Measurements from ENCODE around the gene MAZ.

DNA sequence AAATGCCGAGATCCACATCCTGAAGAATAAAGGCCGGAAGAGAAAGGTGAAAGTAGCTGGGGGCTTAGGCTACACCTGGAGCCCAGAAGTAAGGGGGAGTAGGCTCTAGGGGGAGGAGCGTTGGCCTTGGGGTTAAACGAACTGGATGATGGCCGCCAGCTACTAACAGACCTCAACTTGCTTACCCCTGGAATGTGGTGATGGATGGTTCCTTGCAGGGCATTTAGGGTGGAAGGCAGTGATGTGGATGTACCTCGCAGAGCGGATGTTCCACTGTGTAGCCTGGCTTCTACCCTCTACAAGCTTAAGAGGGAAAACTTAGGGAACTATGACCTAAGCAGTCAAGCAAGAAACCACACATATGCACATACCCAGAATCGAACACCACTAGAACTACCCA lies 2.3 kb upstream of the MAZ start:
- TF ChIP-seq, protein P1, sequence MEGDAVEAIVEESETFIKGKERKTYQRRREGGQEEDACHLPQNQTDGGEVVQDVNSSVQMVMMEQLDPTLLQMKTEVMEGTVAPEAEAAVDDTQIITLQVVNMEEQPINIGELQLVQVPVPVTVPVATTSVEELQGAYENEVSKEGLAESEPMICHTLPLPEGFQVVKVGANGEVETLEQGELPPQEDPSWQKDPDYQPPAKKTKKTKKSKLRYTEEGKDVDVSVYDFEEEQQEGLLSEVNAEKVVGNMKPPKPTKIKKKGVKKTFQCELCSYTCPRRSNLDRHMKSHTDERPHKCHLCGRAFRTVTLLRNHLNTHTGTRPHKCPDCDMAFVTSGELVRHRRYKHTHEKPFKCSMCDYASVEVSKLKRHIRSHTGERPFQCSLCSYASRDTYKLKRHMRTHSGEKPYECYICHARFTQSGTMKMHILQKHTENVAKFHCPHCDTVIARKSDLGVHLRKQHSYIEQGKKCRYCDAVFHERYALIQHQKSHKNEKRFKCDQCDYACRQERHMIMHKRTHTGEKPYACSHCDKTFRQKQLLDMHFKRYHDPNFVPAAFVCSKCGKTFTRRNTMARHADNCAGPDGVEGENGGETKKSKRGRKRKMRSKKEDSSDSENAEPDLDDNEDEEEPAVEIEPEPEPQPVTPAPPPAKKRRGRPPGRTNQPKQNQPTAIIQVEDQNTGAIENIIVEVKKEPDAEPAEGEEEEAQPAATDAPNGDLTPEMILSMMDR (IDR thresholded peaks at IDR 0.05; ENCODE audit: insufficient read depth, low read length, poor library complexity, severe bottlenecking): no peak
- TF ChIP-seq EZH2phosphoT487 (conservative IDR thresholded peaks at IDR 0.05; ENCODE audit: low read length): no peak

Measured in SU-DHL-6 (cell line).